Thyroid gland (tissue), 4 donors: ENCODE data around the gene ITIH1. TPM values are rescaled to one million over a fixed set of nuclear protein-coding genes. Genes with fewer than 3 reads are reported as not detected.

ENCODE experiments used
- DNase-seq, 2 donors: peaks; one replicate each; pipeline ENCODE4 v3.0.0-alpha.2; 2019
- H3K27ac ChIP-seq, 3 donors: fragments of 200-600 bp; sonication (generic); 1 replicate in 2 of 3; 2 replicates in 1 of 3; pipeline ENCODE4 v1.5.1; 2016 to 2019; ENCODE audit warnings: mild to moderate bottlenecking in 1 of 3, moderate library complexity in 1 of 3
- H3K27me3 ChIP-seq: fragments of 200-600 bp; sonication (generic); one replicate; pipeline ENCODE4 v1.5.1; 2019
- H3K36me3 ChIP-seq, 2 donors: fragments of 200-600 bp; sonication (generic); one replicate each; pipeline ENCODE4 v1.5.1; 2016 to 2019
- H3K4me1 ChIP-seq, 2 donors: fragments of 200-600 bp; sonication (generic); one replicate each; pipeline ENCODE4 v1.5.1; 2017 to 2019
- H3K4me3 ChIP-seq, 3 donors: fragments of 200-600 bp; sonication (generic); replicated peaks in 1 of 3; 1 replicate in 2 of 3; 2 replicates in 1 of 3; pipeline ENCODE4 v1.5.1; 2016; ENCODE audit warnings: mild to moderate bottlenecking in 1 of 3
- H3K9me3 ChIP-seq: fragments of 200-600 bp; sonication (generic); one replicate; pipeline ENCODE4 v1.5.1; 2017
- CTCF ChIP-seq, 6 experiments: fragments of 200-600 bp in 3 of 6; fragments of 450-650 bp in 3 of 6; sonication (generic) in 3 of 6; IDR thresholded peaks; one replicate each; pipeline ENCODE4 v1.5.1; 2016 to 2019; ENCODE audit warnings: antibody characterized with exemption in 6 of 6, mild to moderate bottlenecking in 2 of 6, inconsistent platforms in 1 of 6, moderate library complexity in 1 of 6
- POLR2A ChIP-seq, 2 donors: fragments of 450-650 bp; IDR thresholded peaks; one replicate each; pipeline ENCODE4 v1.6.1; 2017; ENCODE audit warnings: antibody characterized with exemption in 2 of 2, mild to moderate bottlenecking in 2 of 2, moderate library complexity in 1 of 2
- WGBS, 2 donors: methylation state at CpG; one replicate each; pipeline ENCODE4 v1.1.5; 2017; 5-methylcytosine and 5-hydroxymethylcytosine counted together
- intact Hi-C: fragments of 100-400 bp; cut with DNase I; formaldehyde crosslinking; loops from one replicate; pipeline ENCODE4 v1.15.1; 2023
- total RNA-seq, 4 donors: library from RNA; depleted of rRNA; stranded (reverse); fragments of >200 nt; gene quantifications; one replicate each; pipeline ENCODE4 v1.2.3, GENCODE V29; 2016

Gene ITIH1
- total RNA-seq, 4 donors from 2014 or later, result not detected

GRCh38 chr3:52754373-52754772 lies 23.0 kb upstream of the ITIH1 start:
- no peak overlapping the region for H3K27ac ChIP-seq
- no peaks in the 10 kb centered on the region for H3K9me3 ChIP-seq
- 95 to 96% methylated on average over 4 of the region's 4 CpGs for WGBS, 2 donors
- intact Hi-C loops, result no loop called here
- H3K36me3 ChIP-seq, result peaks cover 49% of the 10 kb centered on the region in 2 donors
- no peak overlapping the region for H3K4me3 ChIP-seq
- DNase-seq, result no peak
- no peaks in the 10 kb centered on the region for H3K4me1 ChIP-seq
- TF ChIP-seq POLR2A (IDR thresholded peaks at IDR 0.05) (no peak), CTCF (IDR thresholded peaks at IDR 0.05) (no peak)
- H3K27me3 ChIP-seq, result no peaks in the 10 kb centered on the region

- peaks cover 35 to 51% of the 10 kb centered on the region in 2 donors for H3K36me3 ChIP-seq
- H3K9me3 ChIP-seq, result no peaks in the 10 kb centered on the region
- H3K4me3 ChIP-seq, result no peak overlapping the region
- DNase-seq, result no peak
- H3K4me1 ChIP-seq, result no peaks in the 10 kb centered on the region
- no peak for TF ChIP-seq CTCF (IDR thresholded peaks at IDR 0.05)
- TF ChIP-seq POLR2A (IDR thresholded peaks at IDR 0.05), result no peak
- no peaks in the 10 kb centered on the region for H3K27me3 ChIP-seq
- 95 to 98% methylated on average over 1 of the region's 1 CpG for WGBS, 2 donors
- intact Hi-C loops, result no loop called here
- H3K27ac ChIP-seq, result no peak overlapping the region
Measured at GRCh38 chr3:52756141-52756540, 21.3 kb upstream of the ITIH1 start.

GRCh38 chr3:52763466-52763865 lies 13.9 kb upstream of the ITIH1 start:
- peaks cover 36 to 60% of the 10 kb centered on the region in 2 donors for H3K36me3 ChIP-seq
- WGBS, 2 donors, result 91 to 97% methylated on average over 2 of the region's 2 CpGs

GRCh38 chr3:52769786-52770455 lies 7.5 kb upstream of the ITIH1 start:
- no peaks in the 10 kb centered on the region for H3K9me3 ChIP-seq
- peaks cover 12% of the 10 kb centered on the region in 2 donors for H3K4me1 ChIP-seq
- H3K4me3 ChIP-seq, result peak overlapping the region in 2 of 3 donors; percentile 86 to 87
- TF ChIP-seq CTCF (IDR thresholded peaks at IDR 0.05) (no peak), POLR2A (IDR thresholded peaks at IDR 0.05) (no peak)
- H3K27ac ChIP-seq, result peak overlapping the region in 1 of 3 donors; percentile 60
- no peak for DNase-seq
- no peaks in the 10 kb centered on the region for H3K27me3 ChIP-seq
- intact Hi-C loops, result no loop called here
- H3K36me3 ChIP-seq, result peaks cover 12 to 15% of the 10 kb centered on the region in 2 donors
- WGBS, 2 donors, result 17 to 19% methylated on average over 13 of the region's 13 CpGs

More at GRCh38 chr3:52763466-52763865, 13.9 kb upstream of the ITIH1 start:
- intact Hi-C loops, result no loop called here
- DNase-seq, result no peak
- no peaks in the 10 kb centered on the region for H3K27me3 ChIP-seq
- no peak overlapping the region for H3K4me3 ChIP-seq
- no peak for TF ChIP-seq POLR2A (IDR thresholded peaks at IDR 0.05)
- TF ChIP-seq CTCF (IDR thresholded peaks at IDR 0.05), result no peak
- no peak overlapping the region for H3K27ac ChIP-seq
- no peaks in the 10 kb centered on the region for H3K9me3 ChIP-seq
- no peaks in the 10 kb centered on the region for H3K4me1 ChIP-seq

- peak in 1 of 2 donors; percentile 80 for TF ChIP-seq POLR2A (IDR thresholded peaks at IDR 0.05)
- peak in 1 of 6 experiments; percentile 22 for TF ChIP-seq CTCF (IDR thresholded peaks at IDR 0.05)
- WGBS, 2 donors, result 1% methylated on average over 26 to 40 of the region's 67 CpGs
- DNase-seq, result peak; percentile 93 to 95
- intact Hi-C loops, result no loop called here
- H3K4me1 ChIP-seq, result peaks cover 12% of the 10 kb centered on the region in 2 donors
- no peaks in the 10 kb centered on the region for H3K27me3 ChIP-seq
- H3K36me3 ChIP-seq, result peaks cover 5 to 7% of the 10 kb centered on the region in 2 donors
- peak within 1 kb of the TSS; percentile 51 to 87 (median 86) for H3K4me3 ChIP-seq
- peak within 1 kb of the TSS; percentile 24 to 60 (median 46) for H3K27ac ChIP-seq
- no peaks in the 10 kb centered on the region for H3K9me3 ChIP-seq
Measured at GRCh38 chr3:52770496-52771333, 6.7 kb upstream of the ITIH1 start, which contains the start of gene NEK4. NEK4 (minus strand) TSS chr3:52770940; CDS start chr3:52770746, 194 bp downstream.
